ENCODE measurements around the gene EXOC3L4. TPM values are rescaled to one million over a fixed set of nuclear protein-coding genes. Genes with fewer than 3 reads are reported as not detected.

The EXOC3L4 gene
- total and polyA plus RNA-seq, 2 donors (not counting 3 experiments of a cell fraction or from before 2014, with no cell fraction given): not detected

GRCh38 chr14:103118018-103118662 lies 23.6 kb downstream of the EXOC3L4 start:
- no peak overlapping the region for H3K4me2 ChIP-seq (ENCODE audit: insufficient read depth, low read length)
- H2AFZ ChIP-seq (ENCODE audit: low read depth, low read length): peak overlapping the region; percentile 46
- no peaks in the 10 kb centered on the region for H3K27me3 ChIP-seq (ENCODE audit: control insufficient read depth in 2 of 2, insufficient read depth in 2 of 2, low read length in 2 of 2)
- FAIRE-seq (peak; percentile 83), DNase-seq (ENCODE audit: low read depth, low spot score) (peak; percentile 34)
- dilution Hi-C loops (cut with MboI; ENCODE audit: extremely low pct_ligation_motif_present, low sequenced_read_pairs): no loop called here
- H3K27ac ChIP-seq (ENCODE audit: insufficient read depth, low read depth, low read length): no peak overlapping the region
- H3K79me2 ChIP-seq (ENCODE audit: control insufficient read depth, insufficient read depth, low read length): no peaks in the 10 kb centered on the region
- H3K9me1 ChIP-seq (replicated peaks; ENCODE audit: control insufficient read depth, extremely low read depth, insufficient read depth, low read length): no peaks in the 10 kb centered on the region
- TF ChIP-seq FOS (IDR thresholded peaks at IDR 0.05; ENCODE audit: borderline replicate concordance, insufficient read depth, low read length) (no peak), GATA2 (IDR thresholded peaks at IDR 0.05; ENCODE audit: insufficient read depth, insufficient read length, low read depth, low read length) (no peak), EZH2 (IDR thresholded peaks at IDR 0.05; ENCODE audit: borderline replicate concordance, low read depth, low read length, severe bottlenecking) (no peak), POLR2AphosphoS5 (IDR thresholded peaks at IDR 0.05; ENCODE audit: insufficient read depth, low read depth, low read length) (no peak), JUN (IDR thresholded peaks at IDR 0.05; ENCODE audit: borderline replicate concordance, insufficient read depth, insufficient read length, low read depth) (no peak), POLR2A (IDR thresholded peaks at IDR 0.05; ENCODE audit: low read depth, low read length) (no peak)
- TF ChIP-seq, protein P1, sequence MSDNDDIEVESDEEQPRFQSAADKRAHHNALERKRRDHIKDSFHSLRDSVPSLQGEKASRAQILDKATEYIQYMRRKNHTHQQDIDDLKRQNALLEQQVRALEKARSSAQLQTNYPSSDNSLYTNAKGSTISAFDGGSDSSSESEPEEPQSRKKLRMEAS (IDR thresholded peaks at IDR 0.05; ENCODE audit: insufficient read depth, insufficient read length): peak; percentile 76
- CTCF ChIA-PET: interaction anchor here (1.2 to 2.2 kb wide), 4 partner anchors 9 to 17 kb away, joined by 3 to 33 read pairs (median 7); no protein-coding TSS in a partner anchor
- POLR2A ChIA-PET: interaction anchor here (0.7 kb wide), 1 partner anchor 18 kb away, joined by 6 read pairs; no protein-coding TSS in a partner anchor
- no peak overlapping the region for H3K4me3 ChIP-seq (replicated peaks in 1 of 3; ENCODE audit: insufficient read depth in 1 of 3, low read depth in 1 of 3, low read length in 3 of 3)
- peaks cover 26% of the 10 kb centered on the region for H3K4me1 ChIP-seq (ENCODE audit: control insufficient read depth, extremely low read depth, insufficient read depth, low read length)
- no peaks in the 10 kb centered on the region for H3K36me3 ChIP-seq (ENCODE audit: control insufficient read depth in 2 of 2, extremely low read depth in 1 of 2, insufficient read depth in 2 of 2, low read length in 2 of 2)
- H4K20me1 ChIP-seq (replicated peaks; ENCODE audit: control insufficient read depth, extremely low read depth, insufficient read depth, low read length): no peaks in the 10 kb centered on the region
- intact Hi-C loops (cut with micrococcal nuclease): no loop called here
- H3K9me3 ChIP-seq (replicated peaks; ENCODE audit: control insufficient read depth, insufficient read depth, low read length): no peaks in the 10 kb centered on the region
- H3K9ac ChIP-seq (replicated peaks; ENCODE audit: extremely low read depth, insufficient read depth, low read length): no peak overlapping the region
- BruUV-seq (replicated peaks): no TSS peak
